CD4-positive, alpha-beta T cell treated with Interleukin-2 at 100 ng/mL for 4 hours (primary cell): ENCODE data around the gene LGMN.
"Not testable (repeated sequence)": the region's sequence is repeated elsewhere in the genome, so short reads cannot be mapped to it uniquely, and the experiment has no call there.

Experiments used
- DNase-seq: peaks from one replicate; pipeline ENCODE4 v3.0.0-alpha.2; 2020; ENCODE audit warnings: low spot score

Gene LGMN

GRCh38 chr14:92748259-92749016 lies at the start of gene LGMN:
Gene LGMN, minus strand, starts transcription at chr14:92748627. Its CDS starts 15,841 bp downstream, at chr14:92732786.
- peak; percentile 85 for DNase-seq

GRCh38 chr14:92794961-92795360 lies 46.5 kb upstream of the LGMN start:
- no peak for DNase-seq

- no peak for DNase-seq
Observed at GRCh38 chr14:92794547-92794941, 46.1 kb upstream of the LGMN start.

GRCh38 chr14:92793709-92794546 lies 45.5 kb upstream of the LGMN start, which contains the start of gene GOLGA5:
Gene GOLGA5, plus strand, starts transcription at chr14:92794305. Its CDS starts 3,133 bp downstream, at chr14:92797438.
- DNase-seq: peak; percentile 99

GRCh38 chr14:92792885-92793284 lies 44.5 kb upstream of the LGMN start:
- DNase-seq: no peak

- no peak for DNase-seq
Observed at GRCh38 chr14:92789457-92790089, 41.1 kb upstream of the LGMN start.

- DNase-seq: no peak
Observed at GRCh38 chr14:92787554-92787953, 39.1 kb upstream of the LGMN start.

GRCh38 chr14:92786427-92786756 lies 38.0 kb upstream of the LGMN start:
- no peak for DNase-seq

- DNase-seq: no peak
Observed at GRCh38 chr14:92785667-92786426, 37.4 kb upstream of the LGMN start.

- peak; percentile 59 for DNase-seq
Observed at GRCh38 chr14:92783813-92784431, 35.5 kb upstream of the LGMN start.

- no peak for DNase-seq
Observed at GRCh38 chr14:92781350-92781749, 32.9 kb upstream of the LGMN start.

- no peak for DNase-seq
Observed at GRCh38 chr14:92780444-92781232, 32.2 kb upstream of the LGMN start.

GRCh38 chr14:92778868-92779565 lies 30.6 kb upstream of the LGMN start:
- DNase-seq: not testable (repeated sequence)

- DNase-seq: not testable (repeated sequence)
Observed at GRCh38 chr14:92775292-92775691, 26.9 kb upstream of the LGMN start.

GRCh38 chr14:92774572-92774971 lies 26.1 kb upstream of the LGMN start:
- no peak for DNase-seq

- DNase-seq: no peak
Observed at GRCh38 chr14:92770484-92770883, 22.1 kb upstream of the LGMN start.

- no peak for DNase-seq
Observed at GRCh38 chr14:92768795-92769194, 20.4 kb upstream of the LGMN start.

- DNase-seq: peak; percentile 15
Observed at GRCh38 chr14:92768236-92768635, 19.8 kb upstream of the LGMN start.

GRCh38 chr14:92763666-92764631 lies 15.5 kb upstream of the LGMN start:
- not testable (repeated sequence) for DNase-seq
